ENCODE results near the gene MAP6D1.

MAP6D1 gene

DNA sequence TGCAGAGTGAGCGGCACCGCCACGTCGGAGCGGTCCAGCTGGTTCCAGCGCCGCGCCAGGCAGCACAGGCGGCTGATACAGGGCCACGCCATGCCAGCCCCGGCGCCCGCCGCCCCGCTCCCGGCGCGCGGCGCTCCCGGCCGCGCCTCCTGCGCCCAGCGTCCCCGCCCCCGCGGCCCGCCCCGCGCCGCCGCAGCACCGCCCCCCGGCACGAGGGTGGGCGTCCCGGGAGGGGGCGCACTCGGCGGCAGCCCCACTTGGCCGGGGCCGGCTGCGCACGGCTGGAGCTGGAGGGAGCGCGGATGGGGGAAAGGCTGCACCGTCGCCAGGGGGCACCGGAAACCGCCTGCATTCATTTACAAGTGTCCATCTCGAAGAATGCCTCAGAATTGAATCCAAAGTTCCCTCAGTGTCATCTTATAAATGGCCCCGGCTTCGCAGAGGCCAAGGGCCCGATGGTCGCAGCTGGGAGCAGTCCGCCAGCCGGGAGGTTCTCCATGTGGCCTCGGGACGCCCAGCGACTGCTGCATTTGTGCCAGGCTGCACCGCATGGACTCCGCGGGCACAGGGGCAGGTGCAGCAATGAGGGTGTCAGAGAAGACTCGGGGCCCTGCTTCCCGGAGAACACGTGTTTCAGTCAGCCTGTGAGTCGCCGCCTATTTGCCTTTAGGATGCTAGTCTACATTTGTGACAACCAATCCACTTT is at the start of gene MAP6D1:
Gene MAP6D1 (minus strand): TSS at position 122 of the 706 bp plus-strand sequence. CDS start 30 bp downstream, at position 92.
- peak; percentile 50 for DNase-seq (ENCODE audit: low read depth)

DNA sequence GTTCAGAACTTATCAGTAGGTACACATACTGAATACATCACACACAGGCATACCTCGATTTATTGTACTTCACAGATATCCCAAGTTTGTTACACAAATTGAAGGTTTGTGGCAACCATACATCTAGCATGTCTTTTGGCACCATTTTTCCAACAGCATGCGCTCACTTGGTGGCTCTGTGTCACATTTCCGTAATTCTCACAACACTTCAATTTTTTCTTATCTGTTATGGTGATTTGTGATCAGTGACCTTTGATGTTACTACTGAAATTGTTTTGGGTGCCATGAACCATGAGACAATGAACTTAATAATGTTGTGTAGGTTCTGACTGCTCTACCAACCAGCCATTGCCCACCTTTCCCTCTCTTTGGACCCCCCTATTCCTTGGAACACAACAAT is 48.5 kb upstream of the MAP6D1 start:
- no peak for DNase-seq (ENCODE audit: low read depth)

DNA sequence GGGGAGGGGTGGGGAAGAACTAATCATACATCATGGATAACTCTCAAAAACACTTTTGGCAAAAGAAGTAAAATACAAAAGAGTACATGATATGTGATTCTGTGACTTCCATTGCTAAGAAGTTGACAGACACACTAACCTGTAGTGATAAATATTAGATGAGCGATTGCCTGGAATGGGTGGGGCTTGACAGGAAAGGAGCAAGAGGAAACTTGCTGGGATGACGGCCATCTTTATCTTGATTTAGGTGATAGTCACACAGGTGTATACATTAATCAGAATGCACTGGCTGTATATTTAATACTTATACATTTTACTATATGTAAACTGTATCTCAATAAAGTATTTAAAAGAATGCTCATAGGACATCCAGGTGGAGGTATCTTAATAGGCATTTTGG is 46.2 kb upstream of the MAP6D1 start:
- no peak for DNase-seq (ENCODE audit: low read depth)

DNA sequence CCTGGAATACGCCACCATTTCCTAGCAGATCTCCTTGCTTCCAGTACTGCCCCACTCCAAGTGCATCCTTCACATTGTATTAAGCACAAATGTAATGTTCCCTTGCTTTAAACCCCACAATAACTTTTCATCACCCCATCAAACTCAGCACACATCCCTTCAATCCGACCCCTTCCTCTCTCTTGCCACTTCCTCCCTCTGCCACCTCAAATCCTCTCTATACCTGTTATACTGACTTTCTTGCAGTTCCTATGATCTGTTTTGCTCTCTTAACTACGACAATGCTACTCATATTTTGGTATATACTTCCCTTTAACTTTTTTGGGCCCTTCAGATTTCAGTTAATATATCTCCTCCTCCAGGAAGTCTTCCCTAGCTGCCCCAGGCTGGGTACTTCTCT is 45.2 kb upstream of the MAP6D1 start:
- no peak for DNase-seq (ENCODE audit: low read depth)

DNA sequence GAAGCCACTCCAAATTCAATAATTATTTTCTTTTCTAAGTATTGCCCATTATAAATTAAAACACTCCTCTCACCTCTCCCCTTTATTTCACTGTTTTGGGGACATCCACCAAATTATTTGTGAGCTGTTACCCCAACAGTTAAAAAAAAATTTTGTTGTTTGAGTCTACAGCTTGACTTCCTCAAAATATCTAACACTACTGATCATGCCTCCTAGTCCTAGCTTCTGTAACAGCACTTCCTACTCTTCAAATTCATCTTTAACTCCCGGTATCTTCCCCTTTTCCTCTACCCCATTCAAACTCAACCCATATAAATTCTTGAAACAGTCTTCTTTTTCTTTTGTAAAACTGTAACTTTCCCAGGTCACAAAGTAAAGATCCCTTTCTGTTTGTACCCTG is 43.4 kb upstream of the MAP6D1 start:
- DNase-seq (ENCODE audit: low read depth) = no peak

DNA sequence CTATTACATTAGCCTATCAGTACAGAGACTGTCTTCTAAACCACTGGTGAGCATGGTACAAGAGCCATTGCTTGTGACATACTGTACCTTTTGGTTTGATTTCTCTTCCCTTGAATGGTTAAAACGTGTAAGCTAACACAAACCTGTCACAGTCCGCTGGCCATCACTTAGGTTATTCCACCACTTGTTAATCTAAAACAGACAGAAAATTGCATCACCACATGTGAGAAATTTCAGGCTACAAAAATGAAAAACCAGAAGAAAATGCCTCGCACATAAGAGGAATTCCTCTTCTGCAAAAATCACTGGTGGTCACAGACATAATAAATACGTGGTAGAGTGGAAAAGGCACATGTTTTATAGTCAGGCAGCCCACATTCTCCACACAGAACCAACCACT is 37.2 kb upstream of the MAP6D1 start:
- no peak for DNase-seq (ENCODE audit: low read depth)

DNA sequence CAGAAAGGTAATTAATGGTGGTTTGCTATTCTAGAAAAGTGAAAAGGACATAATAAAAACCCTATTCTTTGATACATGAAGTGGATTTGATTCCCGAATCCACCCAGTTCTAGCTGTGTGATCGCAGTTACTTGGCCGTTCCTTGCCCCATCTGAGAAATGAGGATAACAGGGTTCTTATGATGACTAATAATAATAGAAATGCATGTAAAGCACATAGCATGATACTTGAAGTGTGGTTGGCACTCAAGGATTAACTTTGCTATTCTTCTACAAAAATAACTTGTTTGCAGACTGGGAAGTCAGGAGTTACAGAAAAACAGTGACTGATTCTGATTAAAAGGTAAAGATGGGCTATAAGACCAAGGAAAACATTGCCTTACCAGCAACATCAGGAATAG is 32.5 kb upstream of the MAP6D1 start:
- DNase-seq (ENCODE audit: low read depth) = no peak

DNA sequence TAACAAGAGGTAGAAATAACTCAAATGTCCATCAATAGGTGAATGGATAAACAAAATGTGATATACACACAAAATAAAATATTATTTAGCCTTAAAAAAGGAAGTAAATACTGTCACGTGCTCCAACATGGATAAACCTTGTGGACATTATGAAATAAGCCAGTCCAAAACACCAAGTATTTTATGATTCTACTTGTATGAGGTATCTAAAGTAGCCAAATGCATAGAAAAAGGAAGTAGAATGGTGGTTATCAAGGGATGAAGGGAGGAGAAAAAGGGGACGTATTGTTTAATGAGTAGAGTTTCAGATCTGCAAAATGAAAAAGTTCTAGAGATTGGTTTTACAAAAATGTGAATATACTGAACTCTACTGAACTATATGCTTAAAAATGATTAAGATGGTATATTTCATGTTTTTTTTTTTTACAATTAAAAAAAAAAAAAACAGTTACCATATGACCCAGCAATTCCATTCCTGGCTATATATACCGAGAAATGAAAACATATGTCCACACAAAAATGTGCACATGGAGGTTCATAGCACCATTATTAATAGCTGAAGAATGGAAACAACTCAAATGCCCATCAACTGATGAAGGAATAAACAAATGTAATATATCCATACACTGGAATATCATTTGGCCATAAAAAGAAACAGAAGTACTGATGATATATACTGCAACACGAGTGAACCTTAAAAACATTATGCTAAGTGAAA is 29.1 kb upstream of the MAP6D1 start:
- no peak for DNase-seq (ENCODE audit: low read depth)

DNA sequence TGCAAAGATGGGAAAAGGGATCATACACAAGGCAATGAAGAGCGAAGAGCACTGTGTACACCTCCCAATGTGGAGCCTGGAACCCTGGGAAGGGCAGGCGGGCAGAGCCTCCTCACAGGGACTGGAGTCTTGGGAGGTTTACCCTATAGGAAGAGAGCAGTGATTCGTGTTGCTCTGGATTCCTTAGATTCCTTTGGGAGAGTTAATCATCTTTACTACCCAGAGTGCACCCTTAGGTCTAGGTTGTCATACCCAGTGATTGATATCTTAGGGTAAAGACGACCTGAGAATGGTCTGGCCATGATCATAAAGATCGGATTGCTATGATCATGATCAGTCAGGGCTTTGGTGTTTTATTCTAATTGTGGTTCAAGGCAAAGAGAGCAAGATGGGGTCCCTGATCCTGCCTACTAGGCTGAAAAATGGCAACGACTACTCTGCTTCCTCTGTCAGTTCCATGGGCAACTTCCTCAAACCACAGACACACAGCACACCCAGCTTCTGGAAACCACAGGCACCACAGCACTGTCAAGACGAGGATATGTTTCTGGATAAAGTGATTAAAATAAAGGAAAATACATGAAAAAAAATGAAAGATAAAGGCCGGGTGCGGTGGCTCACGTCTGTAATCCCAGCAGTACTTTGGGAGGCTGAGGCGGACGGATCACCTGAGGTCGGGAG is 20.4 kb upstream of the MAP6D1 start:
- no peak for DNase-seq (ENCODE audit: low read depth)

DNA sequence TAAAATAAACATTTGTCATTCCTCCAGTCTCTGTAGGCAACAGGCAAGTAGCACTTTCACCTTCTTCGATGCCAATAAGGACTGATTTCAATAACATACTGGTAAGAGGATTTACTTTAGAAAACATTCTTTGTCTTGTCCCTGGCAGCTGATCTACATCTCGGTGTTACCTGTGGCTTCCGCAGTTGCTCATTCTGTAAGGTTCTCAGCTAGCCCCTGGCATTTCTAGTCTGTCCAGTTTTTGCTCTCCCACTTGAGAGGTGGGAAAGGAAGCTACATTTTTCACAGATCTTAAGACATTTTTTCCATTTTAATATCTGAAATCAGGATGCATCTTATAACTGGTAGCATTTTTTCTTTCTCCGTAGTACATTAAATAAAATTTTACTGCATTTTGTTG is 19.7 kb upstream of the MAP6D1 start:
- no peak for DNase-seq (ENCODE audit: low read depth)

DNA sequence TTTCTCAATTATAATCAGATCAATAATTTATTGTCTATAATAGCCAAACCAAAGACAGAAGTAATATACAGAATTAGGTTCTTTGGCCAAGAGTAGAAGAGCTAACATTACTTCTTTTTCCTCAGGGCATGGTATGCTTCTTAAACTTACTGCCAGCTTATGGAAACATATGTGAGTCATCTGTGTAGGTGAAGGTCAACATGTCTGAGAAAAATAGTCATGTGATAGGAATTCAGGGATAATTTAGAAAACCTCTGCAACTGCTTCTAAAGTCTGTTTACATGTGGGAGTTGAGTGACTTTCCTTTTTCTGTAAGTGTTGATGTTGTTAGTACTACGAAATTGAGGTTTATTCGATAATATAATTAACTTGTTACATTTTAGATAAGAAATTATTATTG is 19.2 kb upstream of the MAP6D1 start:
- DNase-seq (ENCODE audit: low read depth) = no peak

DNA sequence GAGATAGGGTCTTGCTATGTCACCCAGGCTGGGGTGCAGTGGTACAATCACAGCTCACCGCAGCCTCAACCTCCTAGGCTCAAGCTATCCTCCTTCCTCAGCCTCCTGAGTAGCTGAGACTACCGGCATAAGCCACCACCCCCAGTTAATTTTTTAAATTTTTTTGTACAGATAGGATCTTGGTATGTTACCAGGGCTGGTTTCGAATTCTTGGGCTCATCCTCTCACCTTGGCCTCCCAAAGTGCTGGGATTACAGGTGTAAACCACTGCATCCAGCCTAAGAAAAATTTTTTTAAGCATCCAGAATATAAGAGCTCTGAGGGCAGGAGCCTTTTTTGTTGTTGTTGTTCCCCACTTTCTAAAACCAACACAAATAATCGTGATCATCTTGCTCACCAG is 14.4 kb upstream of the MAP6D1 start:
- no peak for DNase-seq (ENCODE audit: low read depth)

DNA sequence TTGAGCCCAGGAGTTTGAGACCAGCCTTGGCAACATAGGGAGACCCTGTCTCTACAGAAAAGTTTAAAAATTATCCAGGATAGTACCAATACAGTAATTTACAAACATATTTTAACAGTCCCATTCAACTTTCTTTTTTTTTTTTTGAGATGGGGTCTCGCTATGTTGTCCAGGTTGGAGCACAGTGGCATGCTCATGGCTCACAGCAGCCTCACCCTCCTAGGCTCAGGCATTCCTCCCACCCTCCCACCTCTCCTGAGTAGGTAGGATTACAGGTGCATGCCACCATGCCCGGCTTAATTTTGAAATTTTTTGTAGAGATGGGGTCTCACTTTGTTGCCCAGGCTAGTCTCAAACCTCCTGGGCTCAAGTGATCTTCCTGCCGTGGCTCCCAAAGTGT is 12.5 kb upstream of the MAP6D1 start:
- no peak for DNase-seq (ENCODE audit: low read depth)

DNA sequence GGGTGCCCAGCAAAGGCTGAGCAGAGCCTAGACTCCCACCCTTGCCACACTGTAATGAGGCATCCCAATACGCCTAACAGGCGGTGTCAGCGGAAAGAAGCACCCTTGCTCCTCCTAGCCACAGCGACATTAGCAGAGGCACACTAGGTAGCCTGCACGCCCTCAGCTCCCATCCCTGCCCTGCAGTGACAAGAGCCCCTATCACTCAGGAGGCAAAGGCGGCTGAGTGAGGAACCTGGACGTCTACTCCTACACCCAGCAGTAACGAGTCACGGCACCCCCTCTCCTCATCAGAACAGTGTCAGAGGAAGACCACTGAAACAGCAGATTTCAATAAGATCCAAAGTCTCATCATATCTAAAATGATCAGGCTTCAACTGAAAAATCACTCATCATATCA is 12.0 kb upstream of the MAP6D1 start:
- no peak for DNase-seq (ENCODE audit: low read depth)

DNA sequence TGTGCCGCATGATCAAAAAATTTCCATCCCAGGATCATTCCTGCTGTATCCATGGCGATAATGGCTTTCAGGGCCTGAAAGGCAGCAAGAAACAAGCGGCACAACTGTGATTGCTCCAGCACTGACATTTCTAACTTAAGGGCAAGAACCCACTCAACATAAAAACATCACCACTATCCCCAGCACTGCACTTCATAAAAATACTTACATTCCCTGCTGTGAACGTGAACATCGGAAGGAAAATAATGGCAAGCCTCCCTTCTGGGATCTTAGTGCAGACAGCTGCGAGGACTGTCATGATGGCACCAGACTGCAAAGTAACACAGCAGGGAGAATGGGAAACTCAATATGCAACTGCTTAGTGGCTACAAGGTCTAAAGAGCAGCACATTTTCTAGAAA is 8.1 kb upstream of the MAP6D1 start:
- no peak for DNase-seq (ENCODE audit: low read depth)

DNA sequence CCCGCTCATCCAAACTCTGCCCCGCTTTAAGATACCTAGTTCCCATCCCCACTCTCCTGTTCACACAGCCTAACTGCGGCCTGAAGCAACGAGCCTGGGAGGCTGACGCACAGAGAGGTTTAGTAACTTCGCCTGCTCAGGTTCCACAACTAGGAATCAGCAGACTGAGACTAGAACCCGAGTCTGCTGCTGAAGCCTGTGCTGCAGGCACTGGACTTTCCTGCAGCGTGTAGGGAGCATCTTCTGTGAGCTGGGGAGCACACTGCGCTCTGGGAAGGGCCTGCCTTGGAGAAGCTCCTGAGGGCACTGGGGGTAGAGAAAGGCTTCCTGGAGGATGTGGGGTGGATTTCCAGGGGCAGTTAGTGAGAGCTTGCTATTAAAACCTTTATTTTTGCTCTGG is 4.8 kb upstream of the MAP6D1 start:
- no peak for DNase-seq (ENCODE audit: low read depth)

DNA sequence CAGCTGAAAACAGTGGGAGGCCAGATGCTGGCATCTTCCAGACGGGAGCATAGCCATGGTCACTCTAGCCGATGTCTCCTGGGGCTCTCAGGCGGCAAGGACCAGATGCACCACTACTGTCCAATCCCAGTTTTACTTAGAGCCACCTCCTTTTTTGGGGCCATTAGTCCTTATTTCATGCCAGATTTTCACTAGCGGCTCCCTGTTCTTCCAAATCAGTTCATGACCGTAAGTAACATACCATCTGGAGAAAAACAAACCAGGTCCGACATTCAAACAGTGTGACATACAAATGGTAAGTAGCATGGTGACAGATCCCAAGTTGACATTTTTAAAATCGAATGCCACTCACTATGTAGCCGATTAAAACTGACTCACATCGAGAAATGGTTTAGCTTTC is 4.1 kb upstream of the MAP6D1 start:
- DNase-seq (ENCODE audit: low read depth) = no peak

DNA sequence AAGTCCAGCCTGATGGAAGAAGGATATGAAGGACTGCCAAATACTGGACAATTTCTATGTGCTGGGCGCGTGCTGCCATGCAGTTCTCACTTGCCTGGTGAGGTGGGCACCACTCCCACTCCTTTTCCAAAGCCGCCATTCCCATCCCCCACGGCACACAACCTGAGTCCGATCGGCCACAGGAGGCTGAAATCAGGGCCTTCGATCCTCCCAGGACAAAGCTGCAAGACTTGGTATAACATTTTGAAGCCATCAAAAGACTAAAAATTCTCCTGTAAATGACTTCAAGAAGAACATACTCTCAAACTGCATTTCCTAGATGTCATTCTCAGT is 3.1 kb upstream of the MAP6D1 start:
- no peak for DNase-seq (ENCODE audit: low read depth)

DNA sequence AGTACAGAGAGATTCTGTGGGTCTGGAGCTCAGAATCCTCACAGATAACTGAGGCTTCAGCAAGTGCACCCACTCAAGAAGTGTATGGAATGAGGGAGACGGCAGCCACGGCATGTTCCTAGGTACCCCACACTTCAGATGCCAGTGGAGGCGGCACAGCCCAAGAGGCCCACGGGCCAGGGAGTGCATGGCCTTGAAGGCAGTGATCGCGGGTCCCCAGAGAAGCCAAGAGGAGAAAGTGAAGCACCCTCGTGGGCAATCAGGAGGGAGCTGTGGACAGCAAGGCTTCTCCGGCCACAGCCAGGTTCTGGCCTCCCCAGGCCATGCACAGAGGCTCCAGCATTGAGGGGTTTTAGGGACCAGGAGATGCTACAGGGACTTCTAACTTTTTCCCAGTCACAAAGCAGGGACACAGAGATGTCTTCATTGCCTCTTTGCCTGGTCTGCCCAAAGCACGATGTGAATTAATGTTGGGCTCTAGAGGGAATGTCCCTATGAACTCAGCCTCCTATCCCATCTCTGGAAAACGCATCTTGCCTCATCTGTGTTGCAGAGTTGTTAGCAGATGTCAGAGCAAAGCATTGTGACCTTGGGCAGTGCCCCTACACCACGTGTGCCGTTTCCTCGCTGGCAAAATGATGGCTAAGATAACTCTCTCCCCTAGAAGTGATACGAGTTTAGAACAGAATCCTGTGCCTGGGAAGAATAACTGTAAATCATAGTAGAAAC is 2.6 kb upstream of the MAP6D1 start:
- DNase-seq (ENCODE audit: low read depth) = no peak

DNA sequence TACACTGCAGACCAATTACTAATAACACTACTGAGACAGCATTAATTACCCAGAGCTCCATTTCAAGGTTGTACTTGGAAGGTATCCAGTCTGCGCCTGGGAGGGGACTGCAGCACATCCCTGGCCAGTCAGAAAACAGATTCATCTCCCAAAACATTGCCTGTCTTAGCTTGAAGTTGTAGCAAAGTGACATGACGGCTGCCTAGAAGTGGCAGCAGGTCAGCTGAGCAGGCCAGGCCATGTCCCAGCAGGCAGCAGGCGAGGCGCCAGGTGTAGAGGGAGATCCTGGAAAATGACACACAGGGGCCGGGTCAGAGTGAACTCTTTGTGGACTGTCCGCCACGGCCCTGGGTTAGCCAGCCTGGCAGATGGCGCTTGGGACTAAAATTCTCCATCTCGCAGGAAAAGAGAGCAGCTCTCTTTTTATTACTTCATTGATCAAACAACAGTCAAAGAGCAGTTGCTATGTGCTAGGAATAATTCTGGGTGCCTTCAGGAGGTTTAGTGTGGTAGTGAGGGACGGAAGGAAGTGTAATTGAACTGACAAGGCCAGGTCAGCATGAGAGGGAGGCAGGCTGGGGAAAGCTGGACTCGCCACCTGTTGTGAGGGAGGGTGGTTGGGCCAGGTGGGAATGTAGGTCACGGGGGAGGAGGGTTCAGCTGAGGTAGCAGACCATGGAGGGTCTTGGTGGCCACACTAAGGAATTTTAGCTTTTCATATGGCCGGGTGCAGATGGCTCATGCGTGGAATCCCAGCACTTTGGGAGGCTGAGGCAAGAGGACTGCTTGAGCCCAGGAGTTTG is 1.3 kb upstream of the MAP6D1 start:
- no peak for DNase-seq (ENCODE audit: low read depth)

DNA sequence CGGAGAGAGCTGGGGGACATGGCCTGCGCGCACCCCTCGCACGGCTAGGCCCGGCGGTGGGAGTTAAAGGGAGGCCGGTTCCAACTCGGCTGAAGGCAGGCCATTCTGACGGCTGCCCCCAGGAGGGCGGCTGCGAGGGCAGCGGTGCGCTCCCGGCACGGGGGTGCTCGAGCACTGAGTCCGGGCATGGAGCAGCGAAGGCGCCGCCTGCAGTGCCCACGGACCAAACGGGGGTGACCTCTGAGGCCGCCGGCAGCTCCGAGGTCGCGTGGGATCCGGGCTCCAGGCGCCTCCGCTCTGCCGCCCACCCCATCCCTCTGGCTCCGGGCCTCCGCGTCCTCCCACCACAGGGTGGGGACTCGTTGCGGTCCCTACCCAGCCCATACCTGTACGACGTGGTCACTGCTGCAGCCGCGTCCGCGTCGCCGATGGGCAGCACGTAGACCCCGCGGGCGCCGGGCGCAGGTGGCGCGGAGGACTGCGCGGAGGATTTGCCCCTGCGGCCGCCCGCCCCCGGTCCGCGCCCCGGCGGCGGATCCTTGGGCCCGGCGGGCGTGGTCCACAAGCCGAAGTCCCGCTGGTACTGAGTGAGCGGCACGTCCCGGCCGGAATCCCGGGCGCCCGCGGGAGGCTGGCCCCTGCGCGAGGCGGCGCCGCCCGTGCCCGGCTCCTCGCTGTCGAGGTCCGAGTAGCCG is 469 bp downstream of the MAP6D1 start:
- DNase-seq (ENCODE audit: low read depth) = peak; percentile 18

All from activated T-cell treated with anti-CD3 and anti-CD28 coated beads for 48 hours (primary cell).